GM06990 (cell line): ENCODE measurements around the gene PROCA1.
"Not testable (repeated sequence)": the region's sequence is repeated elsewhere in the genome, so short reads cannot be mapped to it uniquely, and the experiment has no call there.

Source experiments
- DNase-seq: peaks from one replicate; pipeline ENCODE4 v3.0.0-alpha.2; 2011; ENCODE audit not compliant: insufficient read length; ENCODE audit errors: extremely low read depth
- H3K27me3 ChIP-seq: replicated peaks from 2 replicates; pipeline ENCODE4 v1.6.0; 2011; ENCODE audit warnings: low read length; ENCODE audit not compliant: control insufficient read depth, insufficient read depth
- H3K36me3 ChIP-seq: 2 replicates; pipeline ENCODE4 v1.5.1; 2011; ENCODE audit warnings: low read length; ENCODE audit not compliant: control insufficient read depth, insufficient read depth
- H3K4me3 ChIP-seq: replicated peaks from 2 replicates; pipeline ENCODE4 v1.5.1; 2011; ENCODE audit warnings: low read depth, mild to moderate bottlenecking, control low read depth, low read length
- CTCF ChIP-seq: IDR thresholded peaks from 2 replicates; pipeline ENCODE4 v1.5.1; 2011; ENCODE audit warnings: low read length, control low read depth, mild to moderate bottlenecking, inconsistent platforms; ENCODE audit not compliant: insufficient read depth, poor library complexity, severe bottlenecking

PROCA1 gene

GRCh38 chr17:28723159-28723835 lies 11.6 kb upstream of the PROCA1 start:
- no peak for DNase-seq
- peaks cover 22% of the 10 kb centered on the region for H3K36me3 ChIP-seq
- no peak for TF ChIP-seq CTCF
- peak overlapping the region; percentile 99 for H3K4me3 ChIP-seq
- H3K27me3 ChIP-seq = no peaks in the 10 kb centered on the region

- Histone ChIP-seq H3K36me3 (peaks cover 22% of the 10 kb centered on the region), H3K4me3 (peak overlapping the region; percentile 99)
- no peak for DNase-seq
Observed at GRCh38 chr17:28722417-28723158, 10.9 kb upstream of the PROCA1 start.

GRCh38 chr17:28720997-28721329 lies 9.3 kb upstream of the PROCA1 start:
- Histone ChIP-seq H3K4me3 (peak overlapping the region; percentile 99), H3K36me3 (peaks cover 22% of the 10 kb centered on the region)
- DNase-seq, H3K27me3 ChIP-seq: not testable (repeated sequence)

More at GRCh38 chr17:28722417-28723158, 10.9 kb upstream of the PROCA1 start:
- H3K27me3 ChIP-seq = no peaks in the 10 kb centered on the region; the same call in 1 of the 2 replicates
- TF ChIP-seq CTCF = no peak

- Histone ChIP-seq H3K4me3 (peak overlapping the region; percentile 99), H3K36me3 (peaks cover 22% of the 10 kb centered on the region), H3K27me3 (no peaks in the 10 kb centered on the region; the same call in 1 of the 2 replicates)
- TF ChIP-seq CTCF = no peak
- DNase-seq = no peak
Observed at GRCh38 chr17:28720247-28720996, 8.7 kb upstream of the PROCA1 start.

GRCh38 chr17:28719021-28719433 lies 7.3 kb upstream of the PROCA1 start:
- no peak for DNase-seq
- TF ChIP-seq CTCF = no peak
- Histone ChIP-seq H3K27me3 (no peaks in the 10 kb centered on the region; the same call in 1 of the 2 replicates), H3K4me3 (peak overlapping the region; percentile 61), H3K36me3 (peaks cover 19% of the 10 kb centered on the region)
